ENCODE data around the gene LINC01488.

LINC01488 gene

GRCh38 chr11:69494851-69495250 is 13.4 kb downstream of the LINC01488 start:
- DNase-seq, result no peak

DNA sequence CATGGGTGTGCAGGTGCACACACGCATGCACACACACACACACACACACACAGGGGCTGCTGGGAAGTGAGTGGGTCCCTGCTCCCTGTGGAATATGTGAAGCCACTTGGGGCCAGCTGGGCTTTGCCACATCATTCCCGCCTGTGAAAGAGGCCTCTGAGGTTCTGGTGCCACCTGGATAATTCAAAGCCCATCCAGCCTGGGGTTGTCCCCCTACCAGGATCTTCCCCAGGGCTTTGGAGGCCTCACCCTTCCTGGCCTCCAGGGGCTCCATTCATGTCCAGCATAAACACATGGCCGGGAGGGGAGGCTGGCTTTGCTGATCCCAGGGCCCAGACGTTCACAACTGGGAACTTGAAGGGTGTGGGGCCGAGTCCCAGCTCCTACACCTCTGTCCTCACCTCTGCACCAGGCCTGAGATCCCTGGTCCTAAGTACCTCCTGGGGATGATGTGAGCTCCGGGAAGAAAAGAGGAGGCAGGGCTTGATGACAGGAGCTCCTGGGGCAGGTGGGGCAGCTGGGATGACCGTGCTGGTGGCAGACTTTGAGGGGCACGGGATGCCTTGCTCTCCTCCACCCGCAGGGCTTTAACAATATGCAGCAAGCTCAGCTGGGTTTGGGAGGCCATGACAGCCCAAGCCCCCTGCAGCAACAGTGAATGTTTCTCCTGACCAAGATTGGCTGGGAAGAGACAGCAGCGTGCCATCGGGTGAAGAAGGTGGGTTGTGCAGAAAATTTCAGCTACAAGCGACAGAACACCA is 14.2 kb downstream of the LINC01488 start:
- DNase-seq, result no peak

DNA sequence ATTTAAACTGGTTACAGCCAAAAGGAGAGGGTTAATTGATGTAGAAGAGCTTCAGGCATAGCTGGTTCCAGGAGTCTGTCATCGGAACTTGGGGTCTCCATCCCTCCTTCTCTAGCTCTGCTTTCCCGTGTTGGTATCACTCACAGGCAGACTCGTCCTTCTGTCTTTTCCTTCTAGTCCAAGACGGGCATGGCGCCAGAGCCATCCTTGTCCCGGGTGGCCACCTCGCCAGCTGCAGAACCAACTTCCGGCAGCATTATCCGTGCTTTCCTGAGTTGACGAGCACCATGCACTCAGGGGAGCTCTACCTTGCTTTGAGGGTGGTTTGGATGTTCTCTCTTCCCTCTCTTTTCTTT is 14.7 kb downstream of the LINC01488 start:
- no peak for DNase-seq

DNA sequence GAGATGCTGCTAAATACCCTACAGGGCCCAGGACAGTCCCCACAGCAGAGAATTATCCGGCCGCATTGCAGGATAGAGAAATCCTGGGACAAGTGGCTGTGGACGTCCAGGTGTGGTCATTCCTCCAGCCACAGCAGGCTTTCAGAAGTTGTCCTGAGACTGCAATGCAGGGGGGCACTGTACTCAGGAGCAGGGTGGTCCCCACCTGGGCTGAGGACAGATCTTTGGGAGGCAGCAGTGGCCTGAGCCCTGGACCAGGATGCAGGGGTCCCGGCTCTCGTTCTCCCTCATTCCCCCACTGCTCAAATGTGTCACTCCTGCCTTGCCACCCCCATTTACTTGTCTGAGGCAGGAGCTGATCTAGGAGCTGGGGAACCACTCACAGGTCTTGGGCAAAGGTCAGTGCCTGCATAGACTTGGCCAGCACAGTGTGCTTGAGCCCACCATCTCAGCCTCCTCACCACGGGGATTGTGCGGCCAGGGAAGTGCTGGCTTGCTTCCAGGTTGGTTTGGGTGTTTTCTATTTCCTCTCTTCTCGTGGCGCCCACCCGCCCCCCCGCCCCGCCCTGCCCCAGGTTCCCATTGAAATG is 15.3 kb downstream of the LINC01488 start:
- DNase-seq, result no peak

DNA sequence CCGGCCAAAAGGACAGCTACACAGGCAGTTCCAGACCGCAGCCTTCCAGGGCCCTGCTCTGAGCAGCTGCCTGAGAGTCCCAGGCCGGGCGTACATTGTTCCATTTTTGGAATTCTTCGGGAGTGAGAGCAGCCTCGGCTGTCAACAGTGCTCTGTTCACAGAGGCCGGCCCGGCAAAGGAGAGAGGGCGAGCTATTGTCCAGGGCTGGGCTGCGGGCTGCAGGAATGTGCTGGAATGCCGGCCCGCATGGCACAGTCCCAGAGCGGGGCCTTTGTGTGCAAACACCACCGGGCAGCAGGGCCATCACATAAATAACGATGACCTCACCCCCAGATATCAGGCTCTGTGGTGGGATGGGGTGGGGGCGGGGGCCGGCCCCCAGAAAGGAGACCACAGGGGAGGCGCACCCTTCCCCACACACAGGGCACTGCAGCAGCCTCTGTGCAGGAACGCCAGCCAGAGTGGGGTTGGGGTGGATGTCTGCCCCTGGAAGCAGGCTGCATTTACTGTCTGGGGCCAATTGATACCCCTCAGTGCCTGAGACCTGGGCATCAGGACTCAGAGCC is 15.8 kb downstream of the LINC01488 start:
- DNase-seq, result no peak

GRCh38 chr11:69498614-69499175 is 17.2 kb downstream of the LINC01488 start:
- DNase-seq, result no peak

GRCh38 chr11:69499186-69499917 is 17.9 kb downstream of the LINC01488 start:
- no peak for DNase-seq

DNA sequence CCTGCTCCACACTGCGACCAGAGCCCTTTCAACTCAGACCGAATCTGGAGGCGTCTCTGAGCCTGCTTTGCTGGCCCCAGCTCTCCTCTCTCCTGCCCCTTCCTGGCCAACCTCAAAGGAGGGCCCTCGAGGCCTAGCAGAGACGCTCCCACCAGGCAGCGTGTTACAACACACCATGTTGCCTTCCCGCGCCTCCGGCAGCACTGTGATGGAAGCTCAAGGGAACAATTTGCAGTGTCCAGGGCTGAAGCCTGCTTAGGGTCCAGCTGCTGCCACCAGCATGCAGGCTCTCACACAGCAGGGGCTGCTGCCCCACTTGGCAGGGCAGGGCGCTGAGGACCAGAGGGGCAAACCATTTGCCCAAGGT is 18.4 kb downstream of the LINC01488 start:
- DNase-seq, result no peak

DNA sequence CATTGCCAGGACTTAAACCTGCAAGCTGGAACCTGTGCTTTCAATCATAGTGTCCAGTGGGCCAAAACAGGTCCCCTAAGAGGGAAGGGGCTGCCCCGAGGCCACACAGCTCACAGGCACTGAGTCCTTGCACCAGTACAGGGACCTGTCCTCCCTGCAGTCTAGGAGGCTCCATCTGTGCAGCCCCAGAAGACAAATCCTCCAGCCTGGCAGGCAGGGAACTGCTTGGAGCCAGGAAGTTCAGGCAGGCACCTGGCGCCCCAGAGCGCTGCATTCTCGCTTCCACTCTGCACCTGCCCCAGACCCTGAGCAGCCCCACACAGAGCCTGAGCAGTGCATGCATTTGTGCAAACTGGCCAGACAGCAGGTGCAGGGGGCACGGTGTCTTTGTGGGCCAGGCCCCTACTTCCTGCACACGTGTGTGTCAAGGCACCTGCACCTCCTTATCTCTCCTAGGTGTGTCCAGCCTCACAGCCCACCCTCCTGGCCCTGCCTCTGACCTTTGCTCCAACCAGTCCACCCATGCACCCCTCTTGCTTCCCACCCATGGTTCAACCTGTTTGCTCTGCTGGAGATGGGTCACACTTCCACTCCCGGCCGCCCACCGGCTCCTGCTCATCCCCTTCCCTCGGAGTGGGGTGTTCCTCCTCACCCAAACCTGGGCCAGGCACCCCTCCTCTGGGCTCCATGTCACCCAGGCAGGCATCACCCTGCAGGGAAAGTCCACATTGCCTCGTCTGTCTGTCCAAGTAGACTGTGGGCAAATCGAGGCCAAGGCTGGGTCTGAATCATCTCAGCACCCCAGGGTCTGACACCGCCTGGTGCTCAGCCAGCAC is 19.0 kb downstream of the LINC01488 start:
- DNase-seq, result no peak

DNA sequence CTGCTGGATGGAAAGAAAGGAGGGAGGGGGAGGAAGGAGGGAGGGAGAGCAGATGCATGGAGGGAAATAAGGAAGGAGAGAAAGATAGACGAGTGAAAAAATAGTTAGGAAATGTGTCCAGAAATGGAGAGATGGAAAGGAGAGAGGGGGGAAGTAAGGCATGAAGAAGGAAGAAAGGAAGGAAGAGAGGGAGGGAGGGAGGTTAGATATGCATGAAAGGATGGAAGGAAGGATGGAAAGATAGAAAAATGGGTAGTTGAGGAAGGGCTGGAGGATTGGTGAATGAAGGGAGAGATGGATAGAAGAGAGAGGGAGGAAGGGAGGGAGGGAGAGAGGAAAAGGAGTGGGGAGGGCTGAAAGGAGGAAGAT is 19.6 kb downstream of the LINC01488 start:
- no peak for DNase-seq

- DNase-seq, result no peak
Observed at GRCh38 chr11:69501891-69502860, 20.7 kb downstream of the LINC01488 start.

- no peak for DNase-seq
Observed at GRCh38 chr11:69504127-69504526, 22.7 kb downstream of the LINC01488 start.

- no peak for DNase-seq
Observed at GRCh38 chr11:69504576-69505335, 23.3 kb downstream of the LINC01488 start.

- DNase-seq, result no peak
Observed at GRCh38 chr11:69508974-69509373, 27.5 kb downstream of the LINC01488 start.

- DNase-seq, result no peak
Observed at GRCh38 chr11:69509381-69509780, 27.9 kb downstream of the LINC01488 start.

- no peak for DNase-seq
Observed at GRCh38 chr11:69509846-69510390, 28.5 kb downstream of the LINC01488 start.

- no peak for DNase-seq
Observed at GRCh38 chr11:69510471-69511357, 29.3 kb downstream of the LINC01488 start.

GRCh38 chr11:69511358-69512055 is 30.0 kb downstream of the LINC01488 start:
- DNase-seq, result no peak

DNA sequence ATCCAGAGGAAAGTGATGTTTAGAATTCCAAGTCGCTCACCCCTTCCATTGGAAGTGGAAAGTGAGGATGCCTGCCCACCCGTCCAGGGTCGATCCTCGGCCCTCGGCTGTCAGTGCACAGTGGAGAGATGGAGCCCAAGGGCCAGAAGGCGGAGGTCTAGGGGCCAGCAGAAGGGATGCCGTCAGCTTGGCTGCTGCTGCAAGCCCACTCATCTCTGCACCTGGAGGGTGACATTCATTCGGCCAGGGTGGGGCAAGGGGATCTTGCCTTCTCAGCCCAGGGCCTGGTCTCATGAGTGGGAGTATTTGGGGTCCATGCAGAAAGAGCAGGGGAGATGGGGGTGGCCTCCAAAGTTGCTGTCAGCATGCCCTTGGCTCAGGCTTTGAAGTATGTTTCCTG is 30.7 kb downstream of the LINC01488 start:
- DNase-seq, result no peak

All from NCI-H446 (cell line).